Sigmoid colon (tissue), 7 donors: ENCODE data around the gene STK25. TPM values are rescaled to one million over a fixed set of nuclear protein-coding genes. Genes with fewer than 3 reads are reported as not detected.

Source experiments
- DNase-seq: peaks from one replicate; pipeline ENCODE4 v3.0.0-alpha.2; 2019
- H3K27ac ChIP-seq, 4 donors: fragments of 200-600 bp; sonication (generic); one replicate each; pipeline ENCODE4 v1.5.1; 2016 to 2019; ENCODE audit warnings: mild to moderate bottlenecking in 1 of 4
- H3K27me3 ChIP-seq, 3 donors: fragments of 200-600 bp; sonication (generic); one replicate each; pipeline ENCODE4 v1.5.1; 2019; ENCODE audit warnings: mild to moderate bottlenecking in 1 of 3
- H3K36me3 ChIP-seq, 4 donors: fragments of 200-600 bp; sonication (generic); one replicate each; pipeline ENCODE4 v1.5.1; 2016 to 2019
- H3K4me1 ChIP-seq, 4 donors: fragments of 200-600 bp; sonication (generic); one replicate each; pipeline ENCODE4 v1.5.1; 2017 to 2019
- H3K4me3 ChIP-seq, 4 donors: fragments of 200-600 bp; sonication (generic); one replicate each; pipeline ENCODE4 v1.5.1; 2017 to 2019; ENCODE audit warnings: mild to moderate bottlenecking in 2 of 4, moderate library complexity in 1 of 4
- H3K9me3 ChIP-seq, 4 donors: fragments of 200-600 bp in 3 of 4; sonication (generic) in 3 of 4; one replicate each; pipeline versions ENCODE4 v1.5.1 to v1.6.1; 2013 to 2019
- CTCF ChIP-seq, 4 experiments: fragments of 450-650 bp in 3 of 4; fragments of 200-600 bp in 1 of 4; IDR thresholded peaks; one replicate each; pipeline ENCODE4 v1.5.1; 2016 to 2019; ENCODE audit warnings: antibody characterized with exemption in 4 of 4, mild to moderate bottlenecking in 3 of 4, moderate library complexity in 2 of 4
- EP300 ChIP-seq, 4 donors: sonication (generic); formaldehyde crosslinking; IDR thresholded peaks; one replicate each; pipeline ENCODE4 v1.6.1; 2017; ENCODE audit warnings: antibody characterized with exemption in 4 of 4
- POLR2A ChIP-seq, 2 donors: fragments of 450-650 bp; IDR thresholded peaks; one replicate each; pipeline ENCODE4 v1.6.1; 2016; ENCODE audit warnings: antibody characterized with exemption in 2 of 2, mild to moderate bottlenecking in 2 of 2, moderate library complexity in 2 of 2
- POLR2AphosphoS5 ChIP-seq, 4 donors: sonication (generic); formaldehyde crosslinking; IDR thresholded peaks; one replicate each; pipeline ENCODE4 v1.6.1; 2017; ENCODE audit warnings: antibody characterized with exemption in 4 of 4
- WGBS, 2 donors: extraction: QIAGEN DNeasy Blood & Tissue Kit; methylation state at CpG; one replicate each; pipeline ENCODE4 v1.1.7; 2013; 5-methylcytosine and 5-hydroxymethylcytosine counted together
- intact Hi-C: fragments of 100-400 bp; cut with DNase I; formaldehyde crosslinking; loops from one replicate; pipeline ENCODE4 v1.15.1; 2023
- polyA plus RNA-seq, 3 donors: library from polyadenylated mRNA; stranded (reverse); fragments of 200-250 nt; gene quantifications; one replicate each; pipeline ENCODE4 v1.2.3, GENCODE V29; 2013
- total RNA-seq, 4 donors: library from RNA; depleted of rRNA; stranded (reverse); fragments of >200 nt; gene quantifications; one replicate each; pipeline ENCODE4 v1.1.0, GENCODE V29; 2016
- donor health status: healthy with polysubstance abuse.
- donor health status: Bipolar disorder and iron deficiency.
- donor health status: healthy.

STK25 gene
- total and polyA plus RNA-seq, 7 donors: 77.7 to 266 (median 135) TPM

- 93 to 95% methylated on average over 6 of the region's 6 CpGs for WGBS, 2 donors
- Histone ChIP-seq H3K36me3 (no peaks in the 10 kb centered on the region), H3K27me3 (no peaks in the 10 kb centered on the region), H3K4me1 (peaks cover 0 to 29% (median 27%) of the 10 kb centered on the region in 4 donors), H3K4me3 (no peak overlapping the region), H3K9me3 (no peaks in the 10 kb centered on the region), H3K27ac (no peak overlapping the region)
- intact Hi-C loops: no loop called here
- TF ChIP-seq POLR2AphosphoS5 (IDR thresholded peaks at IDR 0.05) (no peak), CTCF (IDR thresholded peaks at IDR 0.05) (no peak), POLR2A (IDR thresholded peaks at IDR 0.05) (no peak), EP300 (IDR thresholded peaks at IDR 0.05) (no peak)
- no peak for DNase-seq
Measured at GRCh38 chr2:241511091-241511741, 2.8 kb upstream of the STK25 start.

DNA sequence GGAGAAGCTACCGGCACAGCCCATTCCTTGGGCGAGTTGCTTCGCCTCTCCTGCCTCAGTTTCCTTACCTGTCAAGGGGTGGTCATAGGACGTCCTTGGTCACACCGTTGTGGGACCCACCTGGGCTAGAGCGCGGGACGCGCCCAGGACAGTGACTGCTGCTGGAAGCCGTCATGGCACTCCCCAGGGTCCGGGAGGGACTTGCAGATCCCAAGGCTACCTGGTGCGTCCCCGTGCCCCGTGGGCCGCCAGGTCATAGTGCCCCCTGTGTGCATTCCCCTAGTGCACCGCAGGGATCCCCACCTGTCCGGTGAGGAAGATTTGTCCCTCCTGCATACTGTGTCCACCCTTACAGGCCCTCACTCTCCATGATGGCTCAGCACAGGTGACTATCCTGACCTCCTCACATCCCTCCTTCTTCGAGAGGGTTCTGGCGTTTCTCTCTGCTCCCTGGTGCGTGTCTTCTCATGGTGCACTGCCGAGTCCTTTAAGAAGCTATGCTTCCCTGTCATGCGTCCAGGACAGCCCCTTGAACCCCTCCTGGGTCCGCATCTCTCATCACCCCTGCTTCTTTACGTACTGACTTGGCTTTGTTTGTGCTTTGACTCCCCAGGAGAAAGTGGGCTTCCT lies 886 bp upstream of the STK25 start:
- 17 to 27% methylated on average over 24 of the region's 24 CpGs for WGBS, 2 donors
- Histone ChIP-seq H3K4me1 (peaks cover 0 to 43% (median 40%) of the 10 kb centered on the region in 4 donors), H3K9me3 (no peaks in the 10 kb centered on the region), H3K36me3 (no peaks in the 10 kb centered on the region), H3K4me3 (peak overlapping the region; percentile 47 to 99 (median 72)), H3K27me3 (no peaks in the 10 kb centered on the region), H3K27ac (peak overlapping the region; percentile 82 to 91 (median 90))
- no peak for DNase-seq
- intact Hi-C loops: loop anchor here (2.0 to 5.0 kb wide), 3 partner anchors 102 to 193 kb away; partner anchors contain the start of genes FARP2 and ING5
- TF ChIP-seq POLR2A (IDR thresholded peaks at IDR 0.05): no peak
- TF ChIP-seq CTCF (IDR thresholded peaks at IDR 0.05): no peak
- TF ChIP-seq EP300 (IDR thresholded peaks at IDR 0.05): no peak
- TF ChIP-seq POLR2AphosphoS5 (IDR thresholded peaks at IDR 0.05): no peak

GRCh38 chr2:241507430-241508239 lies 749 bp downstream of the STK25 start:
- no peaks in the 10 kb centered on the region for H3K9me3 ChIP-seq

More at GRCh38 chr2:241507430-241508239, 749 bp downstream of the STK25 start:
- Histone ChIP-seq H3K36me3 (no peaks in the 10 kb centered on the region), H3K4me3 (peak overlapping the region; percentile 65 to 99 (median 76)), H3K27ac (peak overlapping the region; percentile 82 to 91 (median 90)), H3K4me1 (peaks cover 0 to 43% (median 40%) of the 10 kb centered on the region in 4 donors), H3K27me3 (no peaks in the 10 kb centered on the region)
- DNase-seq: no peak
- intact Hi-C loops: loop anchor here (1.0 to 5.0 kb wide), 5 partner anchors 51 to 195 kb away; partner anchors contain the start of genes ATG4B, BOK, FARP2 and ING5
- TF ChIP-seq POLR2A (IDR thresholded peaks at IDR 0.05): no peak
- peak in 2 of 4 experiments; percentile 17 for TF ChIP-seq CTCF (IDR thresholded peaks at IDR 0.05)
- TF ChIP-seq POLR2AphosphoS5 (IDR thresholded peaks at IDR 0.05): no peak
- 1 to 2% methylated on average over 67 of the region's 67 CpGs for WGBS, 2 donors
